Right lobe of liver (tissue), 6 donors: ENCODE measurements around the gene VPS26B. TPM values are rescaled to one million over a fixed set of nuclear protein-coding genes. Genes with fewer than 3 reads are reported as not detected.

Experiments used
- ATAC-seq, 4 donors: fragments of 200-7000 bp; cut with Tn5 transposase; one replicate each; pipeline ENCODE4 v1.9.1; 2020; ENCODE audit warnings: mild to moderate bottlenecking in 4 of 4, moderate library complexity in 4 of 4
- DNase-seq, 3 donors: peaks; one replicate each; pipeline ENCODE4 v3.0.0-alpha.2; 2020
- H3K27ac ChIP-seq, 3 donors: fragments of 200-600 bp; one replicate each; pipeline ENCODE4 v1.8.0; 2022
- H3K27me3 ChIP-seq, 2 donors: fragments of 200-600 bp; one replicate each; pipeline ENCODE4 v1.8.0; 2022
- H3K36me3 ChIP-seq, 4 donors: fragments of 200-600 bp; sonication (generic) in 1 of 4; one replicate each; pipeline versions ENCODE4 v1.5.1 to v1.8.0; 2017 to 2022; ENCODE audit warnings: control low read depth in 1 of 4
- H3K4me1 ChIP-seq, 4 donors: fragments of 200-600 bp; sonication (generic) in 1 of 4; one replicate each; pipeline versions ENCODE4 v1.5.1 to v1.8.0; 2017 to 2022; ENCODE audit warnings: control low read depth in 1 of 4
- H3K4me3 ChIP-seq, 3 donors: fragments of 200-600 bp; one replicate each; pipeline ENCODE4 v1.8.0; 2022
- H3K9me3 ChIP-seq, 4 donors: fragments of 200-600 bp; sonication (generic) in 1 of 4; one replicate each; pipeline versions ENCODE4 v1.5.1 to v1.8.0; 2017 to 2022; ENCODE audit warnings: control low read depth in 1 of 4
- POLR2A ChIP-seq: fragments of 450-650 bp; IDR thresholded peaks from one replicate; pipeline ENCODE4 v1.6.1; 2017; ENCODE audit warnings: antibody characterized with exemption, mild to moderate bottlenecking
- whole genome bisulfite sequencing: methylation state at CpG from one replicate; pipeline ENCODE4 v1.1.6; 2018; ENCODE audit warnings: low coverage, low lambda C conversion rate; ENCODE audit not compliant: insufficient coverage; ENCODE audit errors: missing lambda C conversion rate; 5-methylcytosine and 5-hydroxymethylcytosine counted together
- intact Hi-C, 2 donors: fragments of 100-400 bp; cut with DNase I; formaldehyde crosslinking; loops; one replicate each; pipeline versions ENCODE4 v1.11.2 to v1.14.1; 2022
- total RNA-seq, 6 experiments: library from RNA; depleted of rRNA in 2 of 6; stranded (reverse); fragments of >200 nt in 2 of 6; fragmentation: NEBNext Ultra II Directional in 3 of 6; extraction: Animal tissue kit (Norgen Biotek cat#: 25700) in 3 of 6; gene quantifications; one replicate each; pipeline versions ENCODE4 v1.1.0 to v1.2.4, GENCODE V29; 2016 to 2023
- TF ChIP-seq, protein P1 (sequence below), 4 donors: fragments of 200-600 bp in 3 of 4; fragments of 450-650 bp in 1 of 4; IDR thresholded peaks; one replicate each; pipeline versions ENCODE4 v1.5.1 to v1.8.0; 2016 to 2022; ENCODE audit warnings: antibody characterized with exemption in 4 of 4, mild to moderate bottlenecking in 2 of 4
- donor health status: DM: no; HTN: yes; CAD: no.
- donor health status: DM: no; HTN: no; CAD: no.
- donor health status: DM: no; HTN: no; CAD: no.
- donor health status: DM: no; HTN: yes; CAD: no.
- donor health status: DM: no; HTN: yes; CAD: no.

The VPS26B gene
- total RNA-seq, 6 experiments from 2014 or later = 22.6 to 33.7 (median 30.0) TPM

- Histone ChIP-seq H3K9me3 (no peaks in the 10 kb centered on the region), H3K27me3 (no peaks in the 10 kb centered on the region), H3K4me3 (no peak overlapping the region), H3K36me3 (peaks cover 0 to 16% (median 4%) of the 10 kb centered on the region in 4 donors), H3K4me1 (peaks cover 0 to 26% (median 10%) of the 10 kb centered on the region in 4 donors), H3K27ac (peak overlapping the region in 2 of 3 donors; percentile 41 to 54)
- no peak for TF ChIP-seq POLR2A
- TF ChIP-seq, protein P1, sequence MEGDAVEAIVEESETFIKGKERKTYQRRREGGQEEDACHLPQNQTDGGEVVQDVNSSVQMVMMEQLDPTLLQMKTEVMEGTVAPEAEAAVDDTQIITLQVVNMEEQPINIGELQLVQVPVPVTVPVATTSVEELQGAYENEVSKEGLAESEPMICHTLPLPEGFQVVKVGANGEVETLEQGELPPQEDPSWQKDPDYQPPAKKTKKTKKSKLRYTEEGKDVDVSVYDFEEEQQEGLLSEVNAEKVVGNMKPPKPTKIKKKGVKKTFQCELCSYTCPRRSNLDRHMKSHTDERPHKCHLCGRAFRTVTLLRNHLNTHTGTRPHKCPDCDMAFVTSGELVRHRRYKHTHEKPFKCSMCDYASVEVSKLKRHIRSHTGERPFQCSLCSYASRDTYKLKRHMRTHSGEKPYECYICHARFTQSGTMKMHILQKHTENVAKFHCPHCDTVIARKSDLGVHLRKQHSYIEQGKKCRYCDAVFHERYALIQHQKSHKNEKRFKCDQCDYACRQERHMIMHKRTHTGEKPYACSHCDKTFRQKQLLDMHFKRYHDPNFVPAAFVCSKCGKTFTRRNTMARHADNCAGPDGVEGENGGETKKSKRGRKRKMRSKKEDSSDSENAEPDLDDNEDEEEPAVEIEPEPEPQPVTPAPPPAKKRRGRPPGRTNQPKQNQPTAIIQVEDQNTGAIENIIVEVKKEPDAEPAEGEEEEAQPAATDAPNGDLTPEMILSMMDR (IDR thresholded peaks at IDR 0.05) = no peak
- DNase-seq (peak; percentile 62 to 76 (median 74)), ATAC-seq (peak; percentile 81 to 92 (median 88))
- 34% methylated on average over 3 of the region's 3 CpGs for WGBS
- intact Hi-C loops = no loop called here
These were observed 10.9 kb downstream of the VPS26B start for GRCh38 chr11:134235399-134235798.

GRCh38 chr11:134236834-134237556 is 12.5 kb downstream of the VPS26B start:
- no peak overlapping the region for H3K27ac ChIP-seq
- H3K4me3 ChIP-seq = no peak overlapping the region
- intact Hi-C loops = no loop called here
- no peaks in the 10 kb centered on the region for H3K9me3 ChIP-seq
- peaks cover 0 to 26% (median 4%) of the 10 kb centered on the region in 4 donors for H3K36me3 ChIP-seq
- no peak for TF ChIP-seq POLR2A
- TF ChIP-seq, protein P1 (IDR thresholded peaks at IDR 0.05) = no peak
- no peak for DNase-seq
- WGBS = 88% methylated on average over 7 of the region's 7 CpGs
- peaks cover 0 to 20% (median 8%) of the 10 kb centered on the region in 4 donors for H3K4me1 ChIP-seq
- no peak for ATAC-seq
- no peaks in the 10 kb centered on the region for H3K27me3 ChIP-seq

DNA sequence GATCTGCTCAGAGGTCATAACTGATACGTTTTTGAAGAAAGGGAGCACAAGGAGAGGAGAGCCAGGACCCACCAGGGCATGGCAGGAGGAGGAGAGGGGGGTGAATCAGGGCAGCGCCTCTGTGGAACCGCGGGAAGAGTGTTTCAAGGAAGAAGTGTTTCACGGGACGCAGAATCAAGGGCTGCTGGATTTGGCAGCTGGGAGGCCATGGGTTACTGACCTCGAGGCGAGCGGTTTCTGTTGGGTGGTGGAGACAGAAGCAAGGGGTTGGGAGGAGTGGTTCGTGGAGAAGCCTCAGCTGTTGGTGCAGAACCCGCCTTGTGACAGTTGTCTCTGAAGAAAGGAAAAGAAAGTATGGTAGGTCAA is 13.1 kb downstream of the VPS26B start:
- peaks cover 0 to 15% (median 6%) of the 10 kb centered on the region in 4 donors for H3K4me1 ChIP-seq
- DNase-seq (no peak), ATAC-seq (peak in 1 of 4 donors; percentile 20)
- TF ChIP-seq POLR2A = no peak
- TF ChIP-seq, protein P1 (IDR thresholded peaks at IDR 0.05) = no peak
- intact Hi-C loops = no loop called here
- no peak overlapping the region for H3K27ac ChIP-seq
- H3K9me3 ChIP-seq = no peaks in the 10 kb centered on the region
- no peak overlapping the region for H3K4me3 ChIP-seq
- 51% methylated on average over 2 of the region's 11 CpGs for WGBS
- H3K36me3 ChIP-seq = peaks cover 0 to 31% (median 5%) of the 10 kb centered on the region in 4 donors
- no peaks in the 10 kb centered on the region for H3K27me3 ChIP-seq

GRCh38 chr11:134238956-134239355 is 14.5 kb downstream of the VPS26B start:
- intact Hi-C loops = no loop called here
- WGBS = 95% methylated on average over 4 of the region's 5 CpGs
- Histone ChIP-seq H3K4me3 (no peak overlapping the region), H3K4me1 (peaks cover 0 to 10% (median 5%) of the 10 kb centered on the region in 4 donors), H3K9me3 (no peaks in the 10 kb centered on the region), H3K36me3 (peaks cover 0 to 45% (median 7%) of the 10 kb centered on the region in 4 donors), H3K27ac (no peak overlapping the region), H3K27me3 (no peaks in the 10 kb centered on the region)
- TF ChIP-seq, protein P1 (IDR thresholded peaks at IDR 0.05) = no peak
- TF ChIP-seq POLR2A = no peak
- DNase-seq (no peak), ATAC-seq (no peak)
